Type B pancreatic cell (in vitro differentiated cells): ENCODE data around the gene KLHL35. TPM values are rescaled to one million over a fixed set of nuclear protein-coding genes. Genes with fewer than 3 reads are reported as not detected.

ENCODE experiments used
- DNase-seq: peaks from one replicate; pipeline ENCODE4 v3.0.0; 2021; ENCODE audit warnings: mixed read lengths; ENCODE audit not compliant: unreplicated experiment; ENCODE audit errors: extremely low spot score
- H3K27ac Mint-ChIP-seq: 2 replicates; pipeline ENCODE4 v1.8.0; 2021; ENCODE audit warnings: mild to moderate bottlenecking, mixed read lengths
- H3K27me3 Mint-ChIP-seq: 2 replicates; pipeline ENCODE4 v1.8.0; 2021; ENCODE audit warnings: mixed read lengths
- H3K36me3 Mint-ChIP-seq: 2 replicates; pipeline ENCODE4 v1.8.0; 2021; ENCODE audit warnings: mixed read lengths
- H3K4me1 Mint-ChIP-seq: one replicate; pipeline ENCODE4 v1.8.0; 2021; ENCODE audit warnings: mixed read lengths; ENCODE audit not compliant: unreplicated experiment
- H3K4me3 Mint-ChIP-seq: 2 replicates; pipeline ENCODE4 v1.8.0; 2021; ENCODE audit warnings: mild to moderate bottlenecking, mixed read lengths
- H3K9me3 Mint-ChIP-seq: 2 replicates; pipeline ENCODE4 v1.8.0; 2021; ENCODE audit warnings: mixed read lengths
- CTCF ChIP-seq: fragments of 200-600 bp; sonication (generic); conservative IDR thresholded peaks from 2 replicates; pipeline ENCODE4 v1.5.0; 2021; ENCODE audit warnings: antibody characterized with exemption, mild to moderate bottlenecking
- total RNA-seq: library from RNA; stranded (reverse); gene quantifications from 2 replicates; pipeline ENCODE4 v1.2.1, GENCODE V29; 2021; ENCODE audit warnings: low replicate concordance

KLHL35 gene
- total RNA-seq, 1 donor from 2014 or later, result 1.6 TPM

- no peak for TF ChIP-seq CTCF
- Mint-ChIP-seq H3K27me3 (peaks cover 4% of the 10 kb centered on the region), H3K4me3 (no peak overlapping the region), H3K4me1 (peaks cover 12% of the 10 kb centered on the region), H3K27ac (no peak overlapping the region), H3K36me3 (no peaks in the 10 kb centered on the region), H3K9me3 (no peaks in the 10 kb centered on the region)
- no peak for DNase-seq
Observed at GRCh38 chr11:75442161-75442885, 9.3 kb upstream of the KLHL35 start.

- no peak for DNase-seq
- Mint-ChIP-seq H3K27me3 (peaks cover 4% of the 10 kb centered on the region), H3K4me3 (no peak overlapping the region), H3K9me3 (no peaks in the 10 kb centered on the region), H3K36me3 (no peaks in the 10 kb centered on the region), H3K27ac (no peak overlapping the region), H3K4me1 (peaks cover 12% of the 10 kb centered on the region)
- TF ChIP-seq CTCF, result no peak
Observed at GRCh38 chr11:75441804-75442132, 8.8 kb upstream of the KLHL35 start.

- DNase-seq, result no peak
- Mint-ChIP-seq H3K27me3 (peaks cover 4% of the 10 kb centered on the region), H3K27ac (no peak overlapping the region), H3K36me3 (no peaks in the 10 kb centered on the region), H3K4me3 (no peak overlapping the region), H3K4me1 (peaks cover 9% of the 10 kb centered on the region), H3K9me3 (no peaks in the 10 kb centered on the region)
- no peak for TF ChIP-seq CTCF
Observed at GRCh38 chr11:75440960-75441803, 8.2 kb upstream of the KLHL35 start.

GRCh38 chr11:75439495-75440120, 6.6 kb upstream of the KLHL35 start:
- H3K27me3 Mint-ChIP-seq, result peaks cover 3% of the 10 kb centered on the region

GRCh38 chr11:75439026-75439425, 6.0 kb upstream of the KLHL35 start:
- DNase-seq, result no peak
- peaks cover 6% of the 10 kb centered on the region for H3K27me3 Mint-ChIP-seq
- TF ChIP-seq CTCF, result no peak
- no peaks in the 10 kb centered on the region for H3K36me3 Mint-ChIP-seq
- peaks cover 4% of the 10 kb centered on the region for H3K4me1 Mint-ChIP-seq
- no peaks in the 10 kb centered on the region for H3K9me3 Mint-ChIP-seq
- no peak overlapping the region for H3K27ac Mint-ChIP-seq
- H3K4me3 Mint-ChIP-seq, result no peak overlapping the region

More at GRCh38 chr11:75439495-75440120, 6.6 kb upstream of the KLHL35 start:
- no peak for TF ChIP-seq CTCF
- Mint-ChIP-seq H3K4me3 (no peak overlapping the region), H3K27ac (no peak overlapping the region), H3K4me1 (peaks cover 4% of the 10 kb centered on the region), H3K36me3 (no peaks in the 10 kb centered on the region), H3K9me3 (no peaks in the 10 kb centered on the region)
- no peak for DNase-seq
